GM23248 (cell line): ENCODE results near the gene RPL10A. TPM values are rescaled to one million over a fixed set of nuclear protein-coding genes. Genes with fewer than 3 reads are reported as not detected.

Experiments
- DNase-seq: peaks from one replicate; pipeline ENCODE4 v3.0.0-alpha.2; 2015
- H2AFZ ChIP-seq: fragments of 200-600 bp; sonication (generic); 2 replicates; pipeline ENCODE4 v1.6.1; 2016; ENCODE audit warnings: antibody characterized with exemption
- H3F3A ChIP-seq: fragments of 200-600 bp; sonication (generic); 2 replicates; pipeline ENCODE4 v1.6.1; 2016; ENCODE audit warnings: mild to moderate bottlenecking, antibody characterized with exemption, mixed run types; ENCODE audit not compliant: insufficient read depth
- H3K27ac ChIP-seq: fragments of 200-600 bp; sonication (generic); 2 replicates; pipeline ENCODE4 v1.5.1; 2016; ENCODE audit warnings: mild to moderate bottlenecking
- H3K27me3 ChIP-seq: fragments of 200-600 bp; sonication (generic); replicated peaks from 2 replicates; pipeline ENCODE4 v1.6.1; 2016; ENCODE audit warnings: mild to moderate bottlenecking; ENCODE audit not compliant: insufficient read depth
- H3K36me3 ChIP-seq: fragments of 200-600 bp; sonication (generic); 2 replicates; pipeline ENCODE4 v1.6.1; 2016; ENCODE audit warnings: low read depth, mild to moderate bottlenecking
- H3K4me1 ChIP-seq: fragments of 200-600 bp; sonication (generic); 2 replicates; pipeline ENCODE4 v1.6.1; 2016; ENCODE audit warnings: mild to moderate bottlenecking; ENCODE audit not compliant: insufficient read depth
- H3K4me2 ChIP-seq: fragments of 200-600 bp; sonication (generic); one replicate; pipeline ENCODE4 v1.6.1; 2016; ENCODE audit warnings: mild to moderate bottlenecking; ENCODE audit not compliant: unreplicated experiment
- H3K4me3 ChIP-seq: fragments of 200-600 bp; sonication (generic); 2 replicates; pipeline ENCODE4 v1.5.1; 2016; ENCODE audit warnings: mild to moderate bottlenecking
- H3K79me2 ChIP-seq: fragments of 200-600 bp; sonication (generic); 2 replicates; pipeline ENCODE4 v1.6.1; 2016; ENCODE audit warnings: mild to moderate bottlenecking; ENCODE audit not compliant: insufficient read depth
- H3K9ac ChIP-seq: fragments of 200-600 bp; sonication (generic); 2 replicates; pipeline ENCODE4 v1.6.1; 2016; ENCODE audit warnings: mild to moderate bottlenecking
- H3K9me2 ChIP-seq: fragments of 200-600 bp; sonication (generic); 2 replicates; pipeline ENCODE4 v1.6.1; 2016; ENCODE audit warnings: mixed run types, mild to moderate bottlenecking, moderate library complexity; ENCODE audit not compliant: insufficient read depth
- H3K9me3 ChIP-seq: fragments of 200-600 bp; sonication (generic); one replicate; pipeline ENCODE4 v1.6.1; 2017; ENCODE audit warnings: low read depth
- H4K20me1 ChIP-seq: fragments of 200-600 bp; sonication (generic); 2 replicates; pipeline ENCODE4 v1.6.0; 2016; ENCODE audit not compliant: insufficient read depth
- EZH2 ChIP-seq: fragments of 200-600 bp; sonication (generic); IDR thresholded peaks from 2 replicates; pipeline ENCODE4 v1.6.1; 2018; ENCODE audit warnings: antibody characterized with exemption, mild to moderate bottlenecking; ENCODE audit not compliant: insufficient read depth, poor library complexity, severe bottlenecking
- EZH2phosphoT487 ChIP-seq: fragments of 200-600 bp; sonication (generic); IDR thresholded peaks from 2 replicates; pipeline ENCODE4 v1.6.1; 2018; ENCODE audit warnings: antibody characterized with exemption, moderate library complexity, mild to moderate bottlenecking, low read depth; ENCODE audit not compliant: insufficient read depth
- WGBS, 2 experiments: methylation state at CpG; one replicate each; pipeline ENCODE4 v1.1.6; 2015 to 2017; ENCODE audit warnings: low lambda C conversion rate in 2 of 2, low coverage in 1 of 2; ENCODE audit errors: missing lambda C conversion rate in 2 of 2; 5-methylcytosine and 5-hydroxymethylcytosine counted together
- in situ Hi-C: fragments of 300-500 bp; cut with MboI; formaldehyde crosslinking; loops from 2 replicates; pipeline ENCODE4 v1.15.0; 2020
- microRNA-seq: library from miRNA; unstranded; fragments of <30 nt; microRNA quantifications from one replicate; pipeline ENCODE4, GENCODE V29; 2016; ENCODE audit warnings: borderline number of aligned reads
- polyA plus RNA-seq: library from polyadenylated mRNA; unstranded; fragments of >200 nt; fragmentation: Nextera tagmentation; extraction: Ambion mirVana; gene quantifications from 2 replicates; pipeline ENCODE4 v1.2.1, GENCODE V29; 2016
- small RNA-seq: library from RNA; depleted of rRNA; stranded (forward); fragments of <200 nt; gene quantifications from one replicate; pipeline ENCODE3, GENCODE V24; 2014; ENCODE audit warnings: low read depth, low replicate concordance
- total RNA-seq: library from RNA; depleted of rRNA; stranded (reverse); fragments of >200 nt; shearing (Covaris generic); gene quantifications from 2 replicates; pipeline ENCODE4 v1.2.3, GENCODE V29; 2014; rRNA removed

RPL10A gene
- total and polyA plus RNA-seq, 2 experiments from 2014 or later: 366 to 915 TPM

GRCh38 chr6:35518566-35519312 lies 50.5 kb downstream of the RPL10A start:
- Histone ChIP-seq H3K4me1 (no peaks in the 10 kb centered on the region), H3K4me3 (no peak overlapping the region), H3K9me3 (no peaks in the 10 kb centered on the region), H3K79me2 (no peaks in the 10 kb centered on the region), H3F3A (no peaks in the 10 kb centered on the region), H4K20me1 (no peaks in the 10 kb centered on the region), H3K36me3 (no peaks in the 10 kb centered on the region), H3K27me3 (no peaks in the 10 kb centered on the region), H3K9ac (no peak overlapping the region), H2AFZ (no peak overlapping the region), H3K4me2 (no peak overlapping the region), H3K27ac (no peak overlapping the region), H3K9me2 (no peaks in the 10 kb centered on the region)
- in situ Hi-C loops: no loop called here
- no peak for DNase-seq
- 89% methylated on average over 6 of the region's 6 CpGs for WGBS, 2 experiments
- TF ChIP-seq EZH2phosphoT487: no peak
- TF ChIP-seq EZH2: no peak

GRCh38 chr6:35519313-35520015 lies 51.3 kb downstream of the RPL10A start:
- TF ChIP-seq EZH2 (no peak), EZH2phosphoT487 (no peak)
- in situ Hi-C loops: no loop called here
- no peaks in the 10 kb centered on the region for H3K9me2 ChIP-seq
- no peaks in the 10 kb centered on the region for H4K20me1 ChIP-seq
- no peaks in the 10 kb centered on the region for H3F3A ChIP-seq
- 79 to 82% methylated on average over 9 of the region's 9 CpGs for WGBS, 2 experiments
- H3K9ac ChIP-seq: no peak overlapping the region
- no peak overlapping the region for H2AFZ ChIP-seq
- H3K27me3 ChIP-seq: no peaks in the 10 kb centered on the region
- H3K27ac ChIP-seq: no peak overlapping the region
- H3K4me1 ChIP-seq: no peaks in the 10 kb centered on the region
- no peak overlapping the region for H3K4me2 ChIP-seq
- no peaks in the 10 kb centered on the region for H3K9me3 ChIP-seq
- no peak for DNase-seq
- H3K79me2 ChIP-seq: no peaks in the 10 kb centered on the region
- H3K36me3 ChIP-seq: no peaks in the 10 kb centered on the region
- H3K4me3 ChIP-seq: no peak overlapping the region

Small RNA genes within 50 kb of the gene (microRNA-seq; reads per million reads assigned to microRNA genes)
- 1.5 reads per million for gene MIR7111

Small RNA genes within 50 kb of the gene (small RNA-seq; reads per million reads assigned to genes)
- not detected for gene MIR7111

Other genes starting within 250 kb of the RPL10A start
- 14.3 and 19.6 TPM in 2 replicates for gene ZNF76, start 208.7 kb upstream of the RPL10A start, total RNA-seq
- 15.9 and 16.4 TPM in 2 replicates for gene ZNF76, start 208.7 kb upstream of the RPL10A start, polyA plus RNA-seq
- 2.6 and 4.9 TPM in 2 replicates for gene DEF6, start 170.6 kb upstream of the RPL10A start, total RNA-seq
- 1.3 and 1.7 TPM in 2 replicates for gene DEF6, start 170.6 kb upstream of the RPL10A start, polyA plus RNA-seq
- 13.3 and 15.9 TPM in 2 replicates for gene PPARD, start 125.8 kb upstream of the RPL10A start, total RNA-seq
- gene PPARD, start 125.8 kb upstream of the RPL10A start, polyA plus RNA-seq: 21.7 and 22.3 TPM in 2 replicates
- 9.7 and 14.7 TPM in 2 replicates for gene FANCE, start 16.1 kb upstream of the RPL10A start, total RNA-seq
- 3.7 and 4.3 TPM in 2 replicates for gene FANCE, start 16.1 kb upstream of the RPL10A start, polyA plus RNA-seq
- 10.5 and 12.0 TPM in 2 replicates for gene TEAD3, start 28.7 kb downstream of the RPL10A start, total RNA-seq
- gene TEAD3, start 28.7 kb downstream of the RPL10A start, polyA plus RNA-seq: 6.9 TPM in 2 replicates
- not detected in 2 replicates for gene TULP1, start 44.5 kb downstream of the RPL10A start, total RNA-seq
- gene TULP1, start 44.5 kb downstream of the RPL10A start, polyA plus RNA-seq: not detected in 2 replicates
- gene FKBP5, start 220.5 kb downstream of the RPL10A start, total RNA-seq: 1.9 and 3.6 TPM in 2 replicates
- gene FKBP5, start 220.5 kb downstream of the RPL10A start, polyA plus RNA-seq: 6.3 and 6.9 TPM in 2 replicates